IPS-NIHi7 (cell line): ENCODE measurements around the gene AP1S1.
"Not testable (repeated sequence)": the region's sequence is repeated elsewhere in the genome, so short reads cannot be mapped to it uniquely, and the experiment has no call there.

Experiments used
- DNase-seq: peaks from one replicate; pipeline ENCODE4 v3.0.0; 2012; ENCODE audit warnings: mixed read lengths; ENCODE audit errors: extremely low spot score

Gene AP1S1

GRCh38 chr7:101153969-101154692 lies at the start of gene AP1S1:
Gene AP1S1 (plus strand): TSS chr7:101154476. CDS start chr7:101154515, 39 bp downstream.
- peak; percentile 96 for DNase-seq

- no peak for DNase-seq
Observed at GRCh38 chr7:101104799-101105198, 49.5 kb upstream of the AP1S1 start.

GRCh38 chr7:101105248-101105647 lies 49.0 kb upstream of the AP1S1 start:
- DNase-seq: not testable (repeated sequence)

- DNase-seq: no peak
Observed at GRCh38 chr7:101106386-101106785, 47.9 kb upstream of the AP1S1 start.

- DNase-seq: no peak
Observed at GRCh38 chr7:101108330-101108857, 45.9 kb upstream of the AP1S1 start.

GRCh38 chr7:101108961-101109360 lies 45.3 kb upstream of the AP1S1 start:
- no peak for DNase-seq

GRCh38 chr7:101109368-101109767 lies 44.9 kb upstream of the AP1S1 start:
- DNase-seq: no peak

GRCh38 chr7:101111261-101111660 lies 43.0 kb upstream of the AP1S1 start:
- no peak for DNase-seq

GRCh38 chr7:101112233-101112632 lies 42.0 kb upstream of the AP1S1 start:
- DNase-seq: no peak

GRCh38 chr7:101113140-101113539 lies 41.1 kb upstream of the AP1S1 start:
- not testable (repeated sequence) for DNase-seq

GRCh38 chr7:101113836-101114235 lies 40.4 kb upstream of the AP1S1 start:
- no peak for DNase-seq

- no peak for DNase-seq
Observed at GRCh38 chr7:101114492-101114891, 39.8 kb upstream of the AP1S1 start.

GRCh38 chr7:101115215-101115614 lies 39.1 kb upstream of the AP1S1 start:
- DNase-seq: no peak

GRCh38 chr7:101116898-101117297 lies 37.4 kb upstream of the AP1S1 start:
- DNase-seq: no peak

- DNase-seq: no peak
Observed at GRCh38 chr7:101118856-101119255, 35.4 kb upstream of the AP1S1 start.

- no peak for DNase-seq
Observed at GRCh38 chr7:101119876-101120275, 34.4 kb upstream of the AP1S1 start.

- DNase-seq: no peak
Observed at GRCh38 chr7:101120315-101120714, 34.0 kb upstream of the AP1S1 start.

- DNase-seq: not testable (repeated sequence)
Observed at GRCh38 chr7:101121631-101121990, 32.7 kb upstream of the AP1S1 start.

- peak; percentile 54 for DNase-seq
Observed at GRCh38 chr7:101121991-101122932, 32.0 kb upstream of the AP1S1 start.

- no peak for DNase-seq
Observed at GRCh38 chr7:101122933-101123702, 31.2 kb upstream of the AP1S1 start.

GRCh38 chr7:101123703-101124068 lies 30.6 kb upstream of the AP1S1 start:
- DNase-seq: no peak
